Measurements from ENCODE around the gene SLC1A1. TPM values are rescaled to one million over a fixed set of nuclear protein-coding genes. Genes with fewer than 3 reads are reported as not detected.
A peak's percentile ranks its signal among the peaks of the same experiment; 100 is the strongest.

The SLC1A1 gene
- total and polyA plus RNA-seq, 11 donors: 1.0 to 4.6 (median 1.9) TPM

DNA sequence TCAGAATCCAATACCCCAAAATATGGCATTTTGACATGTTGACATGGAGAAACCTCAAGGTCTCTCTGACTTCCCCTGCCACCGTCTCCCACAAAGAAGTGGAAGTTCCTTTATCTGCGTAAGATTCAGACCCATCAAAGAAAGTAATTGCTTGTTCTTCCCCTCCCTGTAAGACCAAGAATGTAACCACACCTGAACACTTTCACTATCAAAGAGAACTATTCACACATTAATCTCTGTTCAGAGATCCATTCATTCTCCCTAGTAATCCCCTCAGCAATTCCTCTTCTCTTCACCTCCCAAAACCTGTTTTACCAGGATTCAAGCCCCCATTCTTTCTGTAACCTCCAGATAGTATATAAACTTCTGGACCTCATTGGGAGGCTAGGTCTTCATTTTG, 4.1 kb upstream of the SLC1A1 start:
- Histone ChIP-seq H3K27me3 (peaks cover 0 to 15% (median 0%) of the 10 kb centered on the region in 9 donors), H3K4me3 (no peak overlapping the region), H3K4me1 (peaks cover 0 to 15% (median 5%) of the 10 kb centered on the region in 12 donors), H3K36me3 (no peaks in the 10 kb centered on the region), H3K27ac (no peak overlapping the region), H3K9me3 (no peaks in the 10 kb centered on the region)
- 47 to 65% (median 58%) methylated on average over 2 of the region's 2 CpGs for WGBS, 4 donors
- TF ChIP-seq, protein P1, sequence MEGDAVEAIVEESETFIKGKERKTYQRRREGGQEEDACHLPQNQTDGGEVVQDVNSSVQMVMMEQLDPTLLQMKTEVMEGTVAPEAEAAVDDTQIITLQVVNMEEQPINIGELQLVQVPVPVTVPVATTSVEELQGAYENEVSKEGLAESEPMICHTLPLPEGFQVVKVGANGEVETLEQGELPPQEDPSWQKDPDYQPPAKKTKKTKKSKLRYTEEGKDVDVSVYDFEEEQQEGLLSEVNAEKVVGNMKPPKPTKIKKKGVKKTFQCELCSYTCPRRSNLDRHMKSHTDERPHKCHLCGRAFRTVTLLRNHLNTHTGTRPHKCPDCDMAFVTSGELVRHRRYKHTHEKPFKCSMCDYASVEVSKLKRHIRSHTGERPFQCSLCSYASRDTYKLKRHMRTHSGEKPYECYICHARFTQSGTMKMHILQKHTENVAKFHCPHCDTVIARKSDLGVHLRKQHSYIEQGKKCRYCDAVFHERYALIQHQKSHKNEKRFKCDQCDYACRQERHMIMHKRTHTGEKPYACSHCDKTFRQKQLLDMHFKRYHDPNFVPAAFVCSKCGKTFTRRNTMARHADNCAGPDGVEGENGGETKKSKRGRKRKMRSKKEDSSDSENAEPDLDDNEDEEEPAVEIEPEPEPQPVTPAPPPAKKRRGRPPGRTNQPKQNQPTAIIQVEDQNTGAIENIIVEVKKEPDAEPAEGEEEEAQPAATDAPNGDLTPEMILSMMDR (IDR thresholded peaks at IDR 0.05): no peak
- TF ChIP-seq POLR2A (IDR thresholded peaks at IDR 0.05): no peak
- intact Hi-C loops (cut with DNase I): loop anchor here in 1 of 10 donors (10.0 kb wide), 1 partner anchor 51 kb away; no protein-coding TSS in a partner anchor
- DNase-seq: no peak
- no peak for ATAC-seq

- intact Hi-C loops (cut with DNase I): loop anchor here in 1 of 10 donors (10.0 kb wide), 1 partner anchor 55 kb away; no protein-coding TSS in a partner anchor
- 0 to 3% (median 1%) methylated on average over 8 of the region's 8 CpGs for WGBS, 4 donors
- H3K4me1 ChIP-seq: peaks cover 0 to 21% (median 9%) of the 10 kb centered on the region in 12 donors
- H3K27ac ChIP-seq: peak overlapping the region in 10 of 12 donors; percentile 52 to 82 (median 62)
- no peaks in the 10 kb centered on the region for H3K36me3 ChIP-seq
- peak overlapping the region; percentile 71 to 92 (median 77) for H3K4me3 ChIP-seq
- ATAC-seq (peak; percentile 27 to 71 (median 48)), DNase-seq (peak in 2 of 5 donors; percentile 22 to 25)
- H3K9me3 ChIP-seq: no peaks in the 10 kb centered on the region
- peaks cover 0 to 24% (median 0%) of the 10 kb centered on the region in 9 donors for H3K27me3 ChIP-seq
- no peak for TF ChIP-seq POLR2A (IDR thresholded peaks at IDR 0.05)
- TF ChIP-seq, protein P1 (IDR thresholded peaks at IDR 0.05): no peak
These were observed 728 bp upstream of the SLC1A1 start for GRCh38 chr9:4489562-4489918.

DNA sequence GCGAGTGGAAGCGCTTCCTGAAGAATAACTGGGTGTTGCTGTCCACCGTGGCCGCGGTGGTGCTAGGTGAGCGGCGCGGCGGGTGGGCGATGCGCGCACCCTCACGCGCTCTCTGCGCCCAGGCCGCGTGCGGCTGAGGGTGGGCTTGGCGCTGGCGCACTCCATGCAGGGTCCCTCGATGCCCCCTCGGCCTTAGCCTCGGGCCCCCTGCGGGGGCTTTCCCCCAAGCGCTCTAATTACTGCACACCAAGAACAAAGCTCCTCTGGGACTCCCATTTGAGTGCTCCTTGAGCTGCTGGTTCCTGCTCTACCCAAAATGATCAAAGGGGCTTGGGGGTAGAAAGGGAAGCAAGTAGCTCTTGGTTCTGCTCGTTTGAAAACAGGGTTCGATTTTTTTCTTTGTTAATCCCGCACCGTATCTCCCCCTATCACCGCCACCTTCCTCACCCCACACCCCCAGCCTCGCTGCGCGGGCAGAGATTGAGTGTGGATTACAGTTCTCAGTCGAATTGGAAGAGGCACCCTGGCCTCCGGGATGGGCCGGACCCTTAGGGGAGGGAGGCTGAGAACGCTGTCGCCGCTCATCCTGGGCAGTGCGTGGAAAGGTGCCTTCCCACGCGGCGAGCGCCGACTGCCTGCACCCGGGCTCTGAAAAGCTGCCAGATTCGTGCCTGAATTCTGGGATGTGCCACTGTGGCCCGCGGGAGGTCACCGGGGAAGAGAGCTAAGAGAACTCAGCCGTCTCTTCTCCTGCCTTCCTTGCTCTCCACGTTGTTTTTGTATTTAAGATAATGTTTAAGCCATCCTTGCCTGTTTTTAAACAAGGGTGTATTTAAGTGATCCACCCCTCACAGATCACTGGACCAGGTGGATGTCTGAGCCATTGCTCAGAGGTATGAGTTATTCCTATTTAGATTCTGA, 697 bp downstream of the SLC1A1 start:
- TF ChIP-seq, protein P1 (IDR thresholded peaks at IDR 0.05): no peak
- TF ChIP-seq POLR2A (IDR thresholded peaks at IDR 0.05): no peak
- DNase-seq (peak in 1 of 5 donors; percentile 19), ATAC-seq (peak in 1 of 4 donors; percentile 14)
- H3K4me3 ChIP-seq: peak overlapping the region; percentile 71 to 92 (median 77)
- WGBS, 4 donors: 1 to 4% (median 1%) methylated on average over 30 to 52 of the region's 52 CpGs
- peak overlapping the region in 9 of 12 donors; percentile 52 to 82 (median 60) for H3K27ac ChIP-seq
- peaks cover 0 to 24% (median 0%) of the 10 kb centered on the region in 9 donors for H3K27me3 ChIP-seq
- H3K4me1 ChIP-seq: peaks cover 0 to 21% (median 9%) of the 10 kb centered on the region in 12 donors
- no peaks in the 10 kb centered on the region for H3K36me3 ChIP-seq
- H3K9me3 ChIP-seq: no peaks in the 10 kb centered on the region
- intact Hi-C loops (cut with DNase I): loop anchor here in 5 of 10 donors (5.0 to 10.0 kb wide), 4 partner anchors 56 to 111 kb away; no protein-coding TSS in a partner anchor

DNA sequence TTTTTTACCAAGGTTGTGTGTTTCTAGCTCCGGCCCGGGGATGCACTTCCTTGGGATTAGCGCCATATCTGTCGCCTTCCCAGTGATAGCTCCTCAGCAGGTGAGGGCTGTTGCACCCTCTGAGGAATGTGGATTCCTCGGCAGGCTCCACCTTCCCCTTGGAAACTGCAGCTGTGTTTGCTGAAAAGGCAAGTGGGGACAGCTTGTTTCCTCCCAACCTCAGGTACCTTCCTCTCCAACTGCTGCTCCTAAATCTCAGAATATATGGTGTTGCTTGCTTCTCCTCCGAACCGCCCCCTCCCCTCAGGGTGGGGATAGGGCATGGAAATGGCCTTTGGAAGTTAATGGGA, 1.3 kb downstream of the SLC1A1 start:
- peaks cover 0 to 24% (median 0%) of the 10 kb centered on the region in 9 donors for H3K27me3 ChIP-seq
- H3K27ac ChIP-seq: no peak overlapping the region
- 32 to 56% (median 50%) methylated on average over 7 of the region's 7 CpGs for WGBS, 4 donors
- H3K9me3 ChIP-seq: no peaks in the 10 kb centered on the region
- TF ChIP-seq POLR2A (IDR thresholded peaks at IDR 0.05): no peak
- TF ChIP-seq, protein P1 (IDR thresholded peaks at IDR 0.05): no peak
- intact Hi-C loops (cut with DNase I): loop anchor here in 5 of 10 donors (5.0 to 10.0 kb wide), 4 partner anchors 56 to 111 kb away; no protein-coding TSS in a partner anchor
- DNase-seq (no peak), ATAC-seq (no peak)
- peak overlapping the region in 11 of 12 donors; percentile 71 to 92 (median 78) for H3K4me3 ChIP-seq
- H3K36me3 ChIP-seq: no peaks in the 10 kb centered on the region
- peaks cover 0 to 21% (median 9%) of the 10 kb centered on the region in 12 donors for H3K4me1 ChIP-seq

Measured in heart left ventricle (tissue), 16 donors.